Kidney epithelial cell (primary cell): Measurements from ENCODE around the gene UBIAD1. TPM values are rescaled to one million over a fixed set of nuclear protein-coding genes. Genes with fewer than 3 reads are reported as not detected.
"Not testable (repeated sequence)": the region's sequence is repeated elsewhere in the genome, so short reads cannot be mapped to it uniquely, and the experiment has no call there.

Experiments
- DNase-seq: peaks from one replicate; pipeline ENCODE4 v3.0.0-alpha.2; 2010; ENCODE audit warnings: low read depth
- H3K27me3 ChIP-seq: 2 replicates; pipeline ENCODE4 v1.6.0; 2011; ENCODE audit warnings: low read length; ENCODE audit not compliant: control insufficient read depth, insufficient read depth
- H3K36me3 ChIP-seq: 2 replicates; pipeline ENCODE4 v1.5.1; 2011; ENCODE audit warnings: low read length; ENCODE audit not compliant: control insufficient read depth, insufficient read depth
- H3K4me3 ChIP-seq: 2 replicates; pipeline ENCODE4 v1.5.1; 2011; ENCODE audit warnings: low read depth, mild to moderate bottlenecking, control low read depth, low read length
- total RNA-seq: library from RNA; depleted of rRNA; stranded (reverse); fragments of >200 nt; gene quantifications from 2 replicates; pipeline ENCODE4 v1.2.3, GENCODE V29; 2015
- TF ChIP-seq, protein P1 (sequence below): IDR thresholded peaks from 2 replicates; pipeline ENCODE4 v1.5.1; 2011; ENCODE audit warnings: mild to moderate bottlenecking, moderate library complexity, low read length, control low read depth, inconsistent platforms; ENCODE audit not compliant: insufficient read depth, poor library complexity, severe bottlenecking

UBIAD1 gene
- total RNA-seq, 1 donor from 2014 or later: 10.9 TPM

- Histone ChIP-seq H3K36me3 (peaks cover 3% of the 10 kb centered on the region), H3K4me3 (no peak overlapping the region), H3K27me3 (no peaks in the 10 kb centered on the region)
- DNase-seq: no peak
- TF ChIP-seq, protein P1, sequence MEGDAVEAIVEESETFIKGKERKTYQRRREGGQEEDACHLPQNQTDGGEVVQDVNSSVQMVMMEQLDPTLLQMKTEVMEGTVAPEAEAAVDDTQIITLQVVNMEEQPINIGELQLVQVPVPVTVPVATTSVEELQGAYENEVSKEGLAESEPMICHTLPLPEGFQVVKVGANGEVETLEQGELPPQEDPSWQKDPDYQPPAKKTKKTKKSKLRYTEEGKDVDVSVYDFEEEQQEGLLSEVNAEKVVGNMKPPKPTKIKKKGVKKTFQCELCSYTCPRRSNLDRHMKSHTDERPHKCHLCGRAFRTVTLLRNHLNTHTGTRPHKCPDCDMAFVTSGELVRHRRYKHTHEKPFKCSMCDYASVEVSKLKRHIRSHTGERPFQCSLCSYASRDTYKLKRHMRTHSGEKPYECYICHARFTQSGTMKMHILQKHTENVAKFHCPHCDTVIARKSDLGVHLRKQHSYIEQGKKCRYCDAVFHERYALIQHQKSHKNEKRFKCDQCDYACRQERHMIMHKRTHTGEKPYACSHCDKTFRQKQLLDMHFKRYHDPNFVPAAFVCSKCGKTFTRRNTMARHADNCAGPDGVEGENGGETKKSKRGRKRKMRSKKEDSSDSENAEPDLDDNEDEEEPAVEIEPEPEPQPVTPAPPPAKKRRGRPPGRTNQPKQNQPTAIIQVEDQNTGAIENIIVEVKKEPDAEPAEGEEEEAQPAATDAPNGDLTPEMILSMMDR: no peak
Measured at GRCh38 chr1:11256299-11256698, 16.7 kb upstream of the UBIAD1 start.

DNA sequence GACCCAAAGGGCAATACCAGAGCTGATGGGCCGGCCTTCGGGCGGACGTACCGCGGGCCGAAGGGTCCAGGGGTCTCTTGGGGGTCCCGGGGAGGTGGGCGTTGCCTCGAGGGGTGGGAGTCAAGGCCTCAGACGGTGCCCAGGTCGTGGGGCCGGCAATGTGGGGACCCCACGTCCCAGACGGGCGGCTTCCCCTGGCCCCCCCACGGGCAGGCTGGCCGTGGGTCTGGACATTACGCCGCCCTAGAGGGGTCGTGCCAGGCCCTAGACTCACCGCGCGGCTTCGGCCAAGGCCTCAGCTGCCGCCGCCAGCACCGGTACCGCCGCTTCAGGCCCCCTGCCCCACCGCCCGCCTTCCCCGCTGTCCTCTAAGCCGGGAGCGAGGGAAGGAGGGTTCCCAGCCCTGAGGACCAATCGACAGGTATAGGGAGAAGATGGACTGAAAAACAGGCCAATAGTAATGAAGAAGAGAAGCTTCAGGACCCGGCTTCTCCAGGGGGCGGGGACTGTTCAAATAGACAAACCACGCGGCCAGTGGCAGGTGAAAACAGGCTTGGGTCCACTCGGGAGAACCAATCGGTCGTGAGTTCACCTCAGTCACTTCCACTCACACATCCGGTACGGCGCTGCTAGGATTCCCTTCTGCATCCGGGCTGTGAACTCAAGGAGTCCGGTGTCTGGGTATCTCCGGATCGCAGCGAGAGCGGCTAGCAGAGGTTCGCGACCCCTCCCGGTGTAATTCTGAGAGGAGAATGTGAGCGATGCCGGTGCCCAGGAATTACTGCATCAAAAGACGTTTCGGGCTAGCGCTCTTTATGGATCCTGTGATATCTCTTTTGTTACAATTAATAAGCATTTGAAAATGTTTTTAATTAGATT, 10.6 kb upstream of the UBIAD1 start, which contains the start of gene MTOR:
Gene MTOR, minus strand, starts transcription at position 381 of the 879 bp plus-strand sequence. CDS start 3,142 bp downstream, outside the sequence.
- peak; percentile 99 for DNase-seq
- Histone ChIP-seq H3K4me3 (peak within 1 kb of the TSS; percentile 86), H3K27me3 (no peaks in the 10 kb centered on the region), H3K36me3 (no peaks in the 10 kb centered on the region)
- TF ChIP-seq, protein P1: peak; percentile 17

DNA sequence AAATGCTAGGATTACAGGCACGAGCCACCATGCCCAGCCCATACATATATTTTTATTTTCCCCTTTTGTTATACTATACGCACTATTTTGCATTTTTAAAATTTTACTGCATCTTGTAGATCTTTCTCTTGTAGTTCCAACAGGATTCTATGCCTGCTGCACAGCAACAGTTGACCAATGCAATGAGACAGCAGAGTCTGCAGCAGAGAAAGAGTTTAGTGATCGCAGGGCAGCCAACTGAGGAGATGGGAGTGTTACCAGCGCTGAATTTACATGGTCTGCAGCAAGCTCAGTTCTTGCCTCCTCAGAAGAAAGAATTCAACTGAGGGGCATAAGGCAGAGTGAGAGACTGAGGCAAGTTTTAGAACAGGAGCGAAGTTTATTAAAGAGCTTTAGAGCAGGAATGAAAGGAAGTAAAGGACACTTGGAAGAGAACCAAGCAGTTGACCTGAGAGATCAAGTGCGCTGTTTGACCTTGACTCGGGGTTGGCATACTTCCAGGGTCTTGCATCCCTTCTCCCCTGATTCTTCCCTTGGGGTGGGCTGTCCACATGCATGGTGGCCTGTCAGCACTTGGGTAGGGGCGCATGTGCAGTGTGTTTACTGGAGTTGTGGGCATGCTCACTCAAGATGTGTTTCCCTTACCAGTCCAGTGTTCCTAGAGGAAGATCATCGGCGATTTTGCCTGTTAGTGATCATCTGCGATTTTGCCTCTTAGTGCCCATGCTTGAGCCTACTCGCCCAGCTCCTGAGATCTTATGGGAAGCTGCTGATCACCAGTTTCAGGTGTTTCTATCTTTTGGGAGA, 6.5 kb upstream of the UBIAD1 start:
- no peak overlapping the region for H3K4me3 ChIP-seq
- H3K27me3 ChIP-seq: no peaks in the 10 kb centered on the region
- TF ChIP-seq, protein P1: no peak
- H3K36me3 ChIP-seq: no peaks in the 10 kb centered on the region
- DNase-seq: no peak

DNA sequence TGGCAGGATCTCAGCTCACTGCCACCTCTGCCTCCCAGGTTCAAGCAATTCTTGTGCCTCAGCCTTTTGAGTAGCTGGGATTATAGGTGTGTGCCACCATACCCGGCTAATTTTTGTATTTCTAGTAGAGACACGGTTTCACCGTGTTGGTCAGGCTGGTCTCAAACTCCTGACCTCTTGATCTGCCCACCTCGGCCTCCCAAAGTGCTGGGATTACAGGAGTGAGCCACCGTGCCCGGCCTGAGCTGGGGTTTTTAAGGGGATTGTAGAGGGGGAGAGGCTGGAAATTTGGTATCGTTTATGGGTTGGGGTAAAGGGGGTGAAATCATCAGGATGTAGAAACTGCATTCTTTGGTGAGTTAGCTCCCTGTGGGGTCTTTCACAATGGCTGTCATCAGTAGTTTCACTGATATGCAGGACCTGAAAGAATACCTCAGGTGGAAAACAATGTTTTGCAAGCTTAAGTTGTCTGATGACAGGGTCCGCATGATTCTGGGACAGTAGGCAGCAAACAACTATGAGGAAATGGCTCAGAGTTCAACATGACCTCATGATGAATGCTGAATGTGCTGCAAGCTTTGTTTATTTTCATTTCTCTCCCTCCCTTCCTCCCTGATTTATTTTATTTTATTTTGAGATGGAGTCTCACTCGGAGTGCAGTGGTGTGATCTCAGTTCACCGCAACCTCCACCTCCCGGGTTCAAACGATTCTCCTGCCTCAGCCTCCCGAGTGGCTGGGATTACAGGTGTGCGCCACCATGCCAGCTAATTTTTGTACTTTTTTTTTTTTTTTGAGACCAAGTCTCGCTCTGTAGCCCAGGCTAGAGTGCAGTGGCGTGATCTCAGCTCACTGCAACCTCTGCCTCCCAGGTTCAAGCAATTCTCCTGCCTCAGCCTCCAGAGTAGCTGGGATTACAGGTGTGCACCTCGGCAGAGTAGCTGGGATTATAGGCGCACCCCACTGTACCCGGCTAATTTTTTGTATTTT, 5.4 kb upstream of the UBIAD1 start:
- not testable (repeated sequence) for H3K4me3 ChIP-seq, DNase-seq, H3K36me3 ChIP-seq, H3K27me3 ChIP-seq

DNA sequence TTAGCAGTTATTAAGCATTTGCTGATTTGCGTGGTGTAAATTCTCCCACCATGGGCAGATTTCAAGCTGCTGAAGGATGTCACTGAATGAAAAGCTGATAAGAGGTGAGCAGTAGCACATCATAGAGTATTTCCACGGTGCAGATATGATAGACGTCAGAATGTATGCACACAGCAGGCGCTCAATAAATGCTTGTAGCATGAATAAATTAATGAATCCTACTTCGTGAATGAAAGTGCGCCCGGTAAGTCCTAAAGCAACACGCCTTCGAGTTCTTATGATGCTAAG, 510 bp upstream of the UBIAD1 start:
- no peak overlapping the region for H3K4me3 ChIP-seq
- no peaks in the 10 kb centered on the region for H3K36me3 ChIP-seq
- DNase-seq: no peak
- TF ChIP-seq, protein P1: no peak
- no peaks in the 10 kb centered on the region for H3K27me3 ChIP-seq
